ENCODE measurements around the gene ABTB1.

Gene ABTB1

GRCh38 chr3:127630811-127631714 lies 41.7 kb upstream of the ABTB1 start:
- Histone ChIP-seq H2AFZ (ENCODE audit: low read length) (no peak overlapping the region), H3F3A (ENCODE audit: low read depth) (no peaks in the 10 kb centered on the region), H3K4me1 (ENCODE audit: insufficient read depth, low read length, poor library complexity, severe bottlenecking) (peaks cover 4% of the 10 kb centered on the region), H3K79me2 (ENCODE audit: insufficient read depth, low read length) (no peaks in the 10 kb centered on the region), H3K9me3 (ENCODE audit: insufficient read depth, low read depth, low read length) (no peaks in the 10 kb centered on the region), H3K36me3 (ENCODE audit: insufficient read depth, low read length) (no peaks in the 10 kb centered on the region), H3K9me2 (replicated peaks; ENCODE audit: low read depth, low read length) (no peaks in the 10 kb centered on the region), H3K9ac (ENCODE audit: low read depth, low read length, poor library complexity, severe bottlenecking) (no peak overlapping the region), H3K4me2 (ENCODE audit: low read depth, low read length, poor library complexity, severe bottlenecking) (no peak overlapping the region), H3K27me3 (ENCODE audit: insufficient read depth, low read length, poor library complexity, severe bottlenecking) (no peaks in the 10 kb centered on the region), H4K20me1 (ENCODE audit: insufficient read depth, low read length, poor library complexity, severe bottlenecking) (no peaks in the 10 kb centered on the region), H3K4me3 (ENCODE audit: low read length, poor library complexity, severe bottlenecking) (no peak overlapping the region)
- no peak for TF ChIP-seq CTCF (conservative IDR thresholded peaks at IDR 0.05; ENCODE audit: low read length)
- TF ChIP-seq EZH2phosphoT487 (IDR thresholded peaks at IDR 0.05; ENCODE audit: borderline replicate concordance), result no peak

DNA sequence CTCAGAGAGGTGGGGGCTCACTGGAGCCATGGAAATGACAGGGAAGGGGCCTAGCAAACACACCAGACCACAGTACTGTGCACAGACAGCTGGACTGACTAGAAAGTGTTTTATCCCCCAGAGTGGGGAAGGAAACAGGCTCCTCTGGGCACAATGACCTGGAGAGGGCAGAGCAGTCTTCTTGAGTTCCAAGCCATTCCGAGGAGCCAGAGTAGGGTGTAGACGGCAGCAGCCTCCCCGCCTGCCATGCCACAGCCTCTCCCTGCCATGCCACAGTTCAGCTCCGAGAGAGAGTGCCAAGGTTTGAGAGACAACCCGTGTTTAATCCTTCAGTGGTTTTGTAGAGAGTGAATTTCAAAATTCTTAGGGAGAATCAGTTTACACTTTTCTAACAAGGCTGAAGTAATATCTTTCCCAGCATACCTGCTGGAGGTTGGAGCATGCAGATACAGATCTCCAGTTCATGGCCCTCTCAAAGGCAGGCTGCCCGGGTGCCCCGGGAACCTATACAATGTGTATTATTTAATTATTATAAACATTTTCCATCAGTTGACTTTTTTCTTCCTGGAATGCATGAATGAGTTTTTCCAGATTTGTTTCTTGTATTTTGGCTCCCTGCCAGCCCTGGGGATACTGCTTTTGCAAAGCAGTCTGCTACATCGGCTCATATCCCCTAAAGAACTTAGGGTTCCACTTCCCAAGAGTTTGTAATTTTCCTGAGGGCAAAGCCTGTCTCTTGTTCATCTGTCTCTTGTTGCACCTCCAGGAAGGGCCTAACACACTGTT lies 40.5 kb upstream of the ABTB1 start:
- Histone ChIP-seq H3K79me2 (ENCODE audit: insufficient read depth, low read length) (no peaks in the 10 kb centered on the region), H3K9me3 (ENCODE audit: insufficient read depth, low read depth, low read length) (no peaks in the 10 kb centered on the region), H2AFZ (ENCODE audit: low read length) (no peak overlapping the region), H3K4me3 (ENCODE audit: low read length, poor library complexity, severe bottlenecking) (no peak overlapping the region), H4K20me1 (ENCODE audit: insufficient read depth, low read length, poor library complexity, severe bottlenecking) (no peaks in the 10 kb centered on the region), H3K4me1 (ENCODE audit: insufficient read depth, low read length, poor library complexity, severe bottlenecking) (peaks cover 4% of the 10 kb centered on the region), H3K4me2 (ENCODE audit: low read depth, low read length, poor library complexity, severe bottlenecking) (no peak overlapping the region), H3K9me2 (replicated peaks; ENCODE audit: low read depth, low read length) (no peaks in the 10 kb centered on the region), H3K27me3 (ENCODE audit: insufficient read depth, low read length, poor library complexity, severe bottlenecking) (no peaks in the 10 kb centered on the region), H3F3A (ENCODE audit: low read depth) (no peaks in the 10 kb centered on the region), H3K9ac (ENCODE audit: low read depth, low read length, poor library complexity, severe bottlenecking) (no peak overlapping the region), H3K36me3 (ENCODE audit: insufficient read depth, low read length) (no peaks in the 10 kb centered on the region)
- TF ChIP-seq CTCF (conservative IDR thresholded peaks at IDR 0.05; ENCODE audit: low read length) (no peak), EZH2phosphoT487 (IDR thresholded peaks at IDR 0.05; ENCODE audit: borderline replicate concordance) (no peak)

GRCh38 chr3:127634653-127635052 lies 38.1 kb upstream of the ABTB1 start:
- Histone ChIP-seq H3K9me2 (replicated peaks; ENCODE audit: low read depth, low read length) (no peaks in the 10 kb centered on the region), H3K9me3 (ENCODE audit: insufficient read depth, low read depth, low read length) (no peaks in the 10 kb centered on the region), H3K9ac (ENCODE audit: low read depth, low read length, poor library complexity, severe bottlenecking) (no peak overlapping the region), H3K79me2 (ENCODE audit: insufficient read depth, low read length) (no peaks in the 10 kb centered on the region), H2AFZ (ENCODE audit: low read length) (no peak overlapping the region), H3K36me3 (ENCODE audit: insufficient read depth, low read length) (no peaks in the 10 kb centered on the region), H3F3A (ENCODE audit: low read depth) (no peaks in the 10 kb centered on the region), H3K4me2 (ENCODE audit: low read depth, low read length, poor library complexity, severe bottlenecking) (no peak overlapping the region), H4K20me1 (ENCODE audit: insufficient read depth, low read length, poor library complexity, severe bottlenecking) (no peaks in the 10 kb centered on the region), H3K27me3 (ENCODE audit: insufficient read depth, low read length, poor library complexity, severe bottlenecking) (no peaks in the 10 kb centered on the region), H3K4me1 (ENCODE audit: insufficient read depth, low read length, poor library complexity, severe bottlenecking) (peaks cover 15% of the 10 kb centered on the region), H3K4me3 (ENCODE audit: low read length, poor library complexity, severe bottlenecking) (no peak overlapping the region)
- TF ChIP-seq EZH2phosphoT487 (IDR thresholded peaks at IDR 0.05; ENCODE audit: borderline replicate concordance) (no peak), CTCF (conservative IDR thresholded peaks at IDR 0.05; ENCODE audit: low read length) (no peak)
